ENCODE measurements around the gene SPTBN1. TPM values are rescaled to one million over a fixed set of nuclear protein-coding genes. Genes with fewer than 3 reads are reported as not detected.
A peak's percentile ranks its signal among the peaks of the same experiment; 100 is the strongest.

SPTBN1 gene
- total and polyA plus RNA-seq, 9 of the 15 experiments (the other 6 are each of a cell fraction or from before 2014, with no cell fraction given), result 8.9 to 66.8 (median 31.4) TPM

DNA sequence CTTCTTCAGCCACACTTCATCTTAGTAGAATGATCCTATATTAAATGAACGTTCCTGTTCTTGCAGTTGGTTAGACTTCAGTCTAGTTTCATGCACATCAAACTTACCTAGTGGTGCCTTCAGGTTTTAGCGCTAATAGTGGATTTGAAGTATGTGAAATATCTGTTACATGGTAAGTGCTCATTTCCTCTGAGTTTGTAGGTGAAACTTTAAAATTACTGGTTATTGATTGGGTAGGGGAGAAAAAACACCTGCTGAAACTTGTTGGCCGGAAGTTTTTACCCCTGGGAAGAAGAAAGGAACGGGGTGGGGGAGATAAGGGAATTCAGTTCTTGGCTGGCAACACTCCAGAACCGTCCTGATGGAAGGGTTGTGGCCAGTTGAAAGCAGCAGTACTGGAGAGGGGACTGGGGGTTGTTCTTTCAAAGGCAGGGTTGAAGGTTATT is 112.8 kb downstream of the SPTBN1 start (continued):
- TF ChIP-seq, protein P1, sequence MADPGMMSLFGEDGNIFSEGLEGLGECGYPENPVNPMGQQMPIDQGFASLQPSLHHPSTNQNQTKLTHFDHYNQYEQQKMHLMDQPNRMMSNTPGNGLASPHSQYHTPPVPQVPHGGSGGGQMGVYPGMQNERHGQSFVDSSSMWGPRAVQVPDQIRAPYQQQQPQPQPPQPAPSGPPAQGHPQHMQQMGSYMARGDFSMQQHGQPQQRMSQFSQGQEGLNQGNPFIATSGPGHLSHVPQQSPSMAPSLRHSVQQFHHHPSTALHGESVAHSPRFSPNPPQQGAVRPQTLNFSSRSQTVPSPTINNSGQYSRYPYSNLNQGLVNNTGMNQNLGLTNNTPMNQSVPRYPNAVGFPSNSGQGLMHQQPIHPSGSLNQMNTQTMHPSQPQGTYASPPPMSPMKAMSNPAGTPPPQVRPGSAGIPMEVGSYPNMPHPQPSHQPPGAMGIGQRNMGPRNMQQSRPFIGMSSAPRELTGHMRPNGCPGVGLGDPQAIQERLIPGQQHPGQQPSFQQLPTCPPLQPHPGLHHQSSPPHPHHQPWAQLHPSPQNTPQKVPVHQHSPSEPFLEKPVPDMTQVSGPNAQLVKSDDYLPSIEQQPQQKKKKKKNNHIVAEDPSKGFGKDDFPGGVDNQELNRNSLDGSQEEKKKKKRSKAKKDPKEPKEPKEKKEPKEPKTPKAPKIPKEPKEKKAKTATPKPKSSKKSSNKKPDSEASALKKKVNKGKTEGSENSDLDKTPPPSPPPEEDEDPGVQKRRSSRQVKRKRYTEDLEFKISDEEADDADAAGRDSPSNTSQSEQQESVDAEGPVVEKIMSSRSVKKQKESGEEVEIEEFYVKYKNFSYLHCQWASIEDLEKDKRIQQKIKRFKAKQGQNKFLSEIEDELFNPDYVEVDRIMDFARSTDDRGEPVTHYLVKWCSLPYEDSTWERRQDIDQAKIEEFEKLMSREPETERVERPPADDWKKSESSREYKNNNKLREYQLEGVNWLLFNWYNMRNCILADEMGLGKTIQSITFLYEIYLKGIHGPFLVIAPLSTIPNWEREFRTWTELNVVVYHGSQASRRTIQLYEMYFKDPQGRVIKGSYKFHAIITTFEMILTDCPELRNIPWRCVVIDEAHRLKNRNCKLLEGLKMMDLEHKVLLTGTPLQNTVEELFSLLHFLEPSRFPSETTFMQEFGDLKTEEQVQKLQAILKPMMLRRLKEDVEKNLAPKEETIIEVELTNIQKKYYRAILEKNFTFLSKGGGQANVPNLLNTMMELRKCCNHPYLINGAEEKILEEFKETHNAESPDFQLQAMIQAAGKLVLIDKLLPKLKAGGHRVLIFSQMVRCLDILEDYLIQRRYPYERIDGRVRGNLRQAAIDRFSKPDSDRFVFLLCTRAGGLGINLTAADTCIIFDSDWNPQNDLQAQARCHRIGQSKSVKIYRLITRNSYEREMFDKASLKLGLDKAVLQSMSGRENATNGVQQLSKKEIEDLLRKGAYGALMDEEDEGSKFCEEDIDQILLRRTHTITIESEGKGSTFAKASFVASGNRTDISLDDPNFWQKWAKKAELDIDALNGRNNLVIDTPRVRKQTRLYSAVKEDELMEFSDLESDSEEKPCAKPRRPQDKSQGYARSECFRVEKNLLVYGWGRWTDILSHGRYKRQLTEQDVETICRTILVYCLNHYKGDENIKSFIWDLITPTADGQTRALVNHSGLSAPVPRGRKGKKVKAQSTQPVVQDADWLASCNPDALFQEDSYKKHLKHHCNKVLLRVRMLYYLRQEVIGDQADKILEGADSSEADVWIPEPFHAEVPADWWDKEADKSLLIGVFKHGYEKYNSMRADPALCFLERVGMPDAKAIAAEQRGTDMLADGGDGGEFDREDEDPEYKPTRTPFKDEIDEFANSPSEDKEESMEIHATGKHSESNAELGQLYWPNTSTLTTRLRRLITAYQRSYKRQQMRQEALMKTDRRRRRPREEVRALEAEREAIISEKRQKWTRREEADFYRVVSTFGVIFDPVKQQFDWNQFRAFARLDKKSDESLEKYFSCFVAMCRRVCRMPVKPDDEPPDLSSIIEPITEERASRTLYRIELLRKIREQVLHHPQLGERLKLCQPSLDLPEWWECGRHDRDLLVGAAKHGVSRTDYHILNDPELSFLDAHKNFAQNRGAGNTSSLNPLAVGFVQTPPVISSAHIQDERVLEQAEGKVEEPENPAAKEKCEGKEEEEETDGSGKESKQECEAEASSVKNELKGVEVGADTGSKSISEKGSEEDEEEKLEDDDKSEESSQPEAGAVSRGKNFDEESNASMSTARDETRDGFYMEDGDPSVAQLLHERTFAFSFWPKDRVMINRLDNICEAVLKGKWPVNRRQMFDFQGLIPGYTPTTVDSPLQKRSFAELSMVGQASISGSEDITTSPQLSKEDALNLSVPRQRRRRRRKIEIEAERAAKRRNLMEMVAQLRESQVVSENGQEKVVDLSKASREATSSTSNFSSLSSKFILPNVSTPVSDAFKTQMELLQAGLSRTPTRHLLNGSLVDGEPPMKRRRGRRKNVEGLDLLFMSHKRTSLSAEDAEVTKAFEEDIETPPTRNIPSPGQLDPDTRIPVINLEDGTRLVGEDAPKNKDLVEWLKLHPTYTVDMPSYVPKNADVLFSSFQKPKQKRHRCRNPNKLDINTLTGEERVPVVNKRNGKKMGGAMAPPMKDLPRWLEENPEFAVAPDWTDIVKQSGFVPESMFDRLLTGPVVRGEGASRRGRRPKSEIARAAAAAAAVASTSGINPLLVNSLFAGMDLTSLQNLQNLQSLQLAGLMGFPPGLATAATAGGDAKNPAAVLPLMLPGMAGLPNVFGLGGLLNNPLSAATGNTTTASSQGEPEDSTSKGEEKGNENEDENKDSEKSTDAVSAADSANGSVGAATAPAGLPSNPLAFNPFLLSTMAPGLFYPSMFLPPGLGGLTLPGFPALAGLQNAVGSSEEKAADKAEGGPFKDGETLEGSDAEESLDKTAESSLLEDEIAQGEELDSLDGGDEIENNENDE (IDR thresholded peaks at IDR 0.05; ENCODE audit: low read depth, low read length), result no peak
- TF ChIP-seq, protein P2, sequence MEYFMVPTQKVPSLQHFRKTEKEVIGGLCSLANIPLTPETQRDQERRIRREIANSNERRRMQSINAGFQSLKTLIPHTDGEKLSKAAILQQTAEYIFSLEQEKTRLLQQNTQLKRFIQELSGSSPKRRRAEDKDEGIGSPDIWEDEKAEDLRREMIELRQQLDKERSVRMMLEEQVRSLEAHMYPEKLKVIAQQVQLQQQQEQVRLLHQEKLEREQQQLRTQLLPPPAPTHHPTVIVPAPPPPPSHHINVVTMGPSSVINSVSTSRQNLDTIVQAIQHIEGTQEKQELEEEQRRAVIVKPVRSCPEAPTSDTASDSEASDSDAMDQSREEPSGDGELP (CRISPR knock-in tag; IDR thresholded peaks at IDR 0.05; ENCODE audit: borderline replicate concordance), result no peak
- TF ChIP-seq TBL1XR1 (IDR thresholded peaks at IDR 0.05; ENCODE audit: low read length in 2 of 2) (peak in 1 of 2 experiments; percentile 74; a peak in 1 of 4 replicates), ZFP30 (CRISPR knock-in tag; IDR thresholded peaks at IDR 0.05; ENCODE audit: borderline replicate concordance) (no peak), ZNF121 (CRISPR knock-in tag; conservative IDR thresholded peaks at IDR 0.05) (no peak), POLR2AphosphoS5 (IDR thresholded peaks at IDR 0.05; ENCODE audit: control insufficient read depth, insufficient read depth, low read depth, low read length) (peak; percentile 59; the same call in 1 of the 2 replicates), ZNF384 (IDR thresholded peaks at IDR 0.05; ENCODE audit: low read depth, low read length) (no peak), JUN (IDR thresholded peaks at IDR 0.05; ENCODE audit: borderline replicate concordance, low read depth, low read length) (no peak), JUN (CRISPR knock-in tag; IDR thresholded peaks at IDR 0.05; ENCODE audit: borderline replicate concordance) (no peak)
- TF ChIP-seq, protein P3, sequence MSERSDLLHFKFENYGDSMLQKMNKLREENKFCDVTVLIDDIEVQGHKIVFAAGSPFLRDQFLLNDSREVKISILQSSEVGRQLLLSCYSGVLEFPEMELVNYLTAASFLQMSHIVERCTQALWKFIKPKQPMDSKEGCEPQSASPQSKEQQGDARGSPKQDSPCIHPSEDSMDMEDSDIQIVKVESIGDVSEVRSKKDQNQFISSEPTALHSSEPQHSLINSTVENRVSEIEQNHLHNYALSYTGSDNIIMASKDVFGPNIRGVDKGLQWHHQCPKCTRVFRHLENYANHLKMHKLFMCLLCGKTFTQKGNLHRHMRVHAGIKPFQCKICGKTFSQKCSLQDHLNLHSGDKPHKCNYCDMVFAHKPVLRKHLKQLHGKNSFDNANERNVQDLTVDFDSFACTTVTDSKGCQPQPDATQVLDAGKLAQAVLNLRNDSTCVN (CRISPR knock-in tag; IDR thresholded peaks at IDR 0.05), result no peak

Data from K562 (cell line).